Adipose tissue (tissue), 3 donors: ENCODE results near the gene PTAFR. TPM values are rescaled to one million over a fixed set of nuclear protein-coding genes. Genes with fewer than 3 reads are reported as not detected.

Experiments
- H3K27ac ChIP-seq: one replicate; pipeline ENCODE4 v1.5.1; 2013; ENCODE audit warnings: low read depth, low read length
- WGBS, 3 donors: extraction: QIAGEN DNeasy Blood & Tissue Kit; methylation state at CpG; one replicate each; pipeline ENCODE4 v1.1.7; 2013; 5-methylcytosine and 5-hydroxymethylcytosine counted together
- polyA plus RNA-seq, 3 donors: library from polyadenylated mRNA; stranded (reverse); fragments of 200-250 nt; gene quantifications; one replicate each; pipeline ENCODE4 v1.2.3, GENCODE V29; 2013
- donor health status: healthy with polysubstance abuse.
- donor health status: Bipolar disorder and iron deficiency.
- donor health status: healthy.

PTAFR gene
- polyA plus RNA-seq, 3 donors = 1.0 to 6.6 (median 3.0) TPM

GRCh38 chr1:28180306-28181305, 4.1 kb upstream of the PTAFR start:
- 45 to 68% (median 59%) methylated on average over 12 of the region's 12 CpGs for WGBS, 3 donors
- H3K27ac ChIP-seq = no peak overlapping the region

GRCh38 chr1:28178690-28179485, 2.4 kb upstream of the PTAFR start:
- 90 to 94% (median 94%) methylated on average over 15 of the region's 15 CpGs for WGBS, 3 donors
- H3K27ac ChIP-seq = no peak overlapping the region

- H3K27ac ChIP-seq = no peak overlapping the region
- WGBS, 3 donors = 61 to 78% (median 61%) methylated on average over 8 of the region's 8 CpGs
Observed at GRCh38 chr1:28175955-28176485, 470 bp downstream of the PTAFR start.

GRCh38 chr1:28173980-28174297, 2.6 kb downstream of the PTAFR start:
- 62 to 71% (median 67%) methylated on average over 5 of the region's 5 CpGs for WGBS, 3 donors
- no peak overlapping the region for H3K27ac ChIP-seq

GRCh38 chr1:28173151-28173979, 3.1 kb downstream of the PTAFR start:
- WGBS, 3 donors = 58 to 73% (median 65%) methylated on average over 11 of the region's 11 CpGs
- no peak overlapping the region for H3K27ac ChIP-seq

- WGBS, 3 donors = 23 to 35% (median 34%) methylated on average over 8 of the region's 8 CpGs
- no peak overlapping the region for H3K27ac ChIP-seq
Observed at GRCh38 chr1:28172713-28173150, 3.8 kb downstream of the PTAFR start.

- WGBS, 3 donors = 81 to 91% (median 89%) methylated on average over 7 of the region's 7 CpGs
- H3K27ac ChIP-seq = no peak overlapping the region
Observed at GRCh38 chr1:28171246-28171645, 5.2 kb downstream of the PTAFR start.

- no peak overlapping the region for H3K27ac ChIP-seq
- 89 to 93% (median 91%) methylated on average over 2 of the region's 2 CpGs for WGBS, 3 donors
Observed at GRCh38 chr1:28170001-28170596, 6.4 kb downstream of the PTAFR start.

- H3K27ac ChIP-seq = no peak overlapping the region
- WGBS, 3 donors = 43 to 55% (median 47%) methylated on average over 4 of the region's 4 CpGs
Observed at GRCh38 chr1:28163496-28164161, 12.9 kb downstream of the PTAFR start.

GRCh38 chr1:28162151-28162550, 14.3 kb downstream of the PTAFR start:
- no peak overlapping the region for H3K27ac ChIP-seq
- 78 to 92% (median 89%) methylated on average over 7 of the region's 7 CpGs for WGBS, 3 donors

- H3K27ac ChIP-seq = no peak overlapping the region
- 85 to 87% (median 86%) methylated on average over 3 of the region's 3 CpGs for WGBS, 3 donors
Observed at GRCh38 chr1:28161751-28162150, 14.7 kb downstream of the PTAFR start.

- 38 to 78% (median 54%) methylated on average over 5 of the region's 5 CpGs for WGBS, 3 donors
- H3K27ac ChIP-seq = no peak overlapping the region
Observed at GRCh38 chr1:28160782-28161266, 15.7 kb downstream of the PTAFR start.

- no peak overlapping the region for H3K27ac ChIP-seq
- 64 to 96% (median 81%) methylated on average over 7 of the region's 7 CpGs for WGBS, 3 donors
Observed at GRCh38 chr1:28159680-28160079, 16.8 kb downstream of the PTAFR start.

GRCh38 chr1:28159243-28159642, 17.2 kb downstream of the PTAFR start:
- H3K27ac ChIP-seq = no peak overlapping the region
- WGBS, 3 donors = 91 to 94% (median 93%) methylated on average over 4 of the region's 4 CpGs

GRCh38 chr1:28157894-28158293, 18.6 kb downstream of the PTAFR start:
- no peak overlapping the region for H3K27ac ChIP-seq
- WGBS, 3 donors = 90 to 93% (median 91%) methylated on average over 8 of the region's 8 CpGs

GRCh38 chr1:28156821-28157220, 19.7 kb downstream of the PTAFR start:
- 52 to 87% (median 62%) methylated on average over 4 of the region's 4 CpGs for WGBS, 3 donors
- no peak overlapping the region for H3K27ac ChIP-seq

- 91 to 95% (median 92%) methylated on average over 4 of the region's 4 CpGs for WGBS, 3 donors
Observed at GRCh38 chr1:28155628-28156027, 20.9 kb downstream of the PTAFR start.

More at GRCh38 chr1:28155628-28156027, 20.9 kb downstream of the PTAFR start:
- H3K27ac ChIP-seq = no peak overlapping the region
